Measurements from ENCODE around the gene MLXIP.
"Not testable (repeated sequence)": the region's sequence is repeated elsewhere in the genome, so short reads cannot be mapped to it uniquely, and the experiment has no call there.

MLXIP gene

DNA sequence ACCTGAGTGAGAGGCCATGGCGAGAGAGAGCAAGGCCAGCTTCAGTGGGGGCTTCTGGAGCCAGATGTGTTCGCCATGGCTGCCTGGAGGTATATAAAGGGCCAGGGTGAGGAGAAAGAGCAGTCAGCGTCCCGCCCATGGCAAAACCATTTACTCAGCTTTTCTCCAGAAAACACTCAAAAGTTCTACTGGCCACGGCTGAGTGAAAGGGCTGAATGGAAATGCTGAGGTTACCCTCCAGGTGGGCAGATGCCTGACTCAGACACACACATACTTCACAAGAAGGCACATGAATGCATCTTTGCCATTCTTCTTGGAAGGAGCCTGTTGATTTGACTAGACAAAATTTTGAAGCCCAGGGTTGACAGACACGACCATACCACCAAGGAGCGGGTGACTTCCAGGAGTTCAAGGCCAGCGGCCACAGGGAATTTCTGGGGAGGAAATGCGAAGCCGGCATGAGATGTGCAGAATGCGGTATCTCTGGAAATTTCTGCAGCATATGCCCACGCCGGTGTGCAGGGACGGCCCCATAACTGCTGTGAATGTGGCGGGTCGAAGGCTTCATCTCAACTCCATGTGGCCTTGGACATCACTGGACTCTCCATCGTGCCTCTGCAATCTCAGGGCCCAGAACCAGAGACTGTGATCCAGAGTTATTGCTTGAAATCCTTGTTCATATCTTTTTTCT is 95.7 kb downstream of the MLXIP start, which contains the start of gene IL31:
IL31 (minus strand) TSS at position 67 of the 691 bp plus-strand sequence; CDS start at position 18, 49 bp downstream.
- TF ChIP-seq CTCF (IDR thresholded peaks at IDR 0.05; ENCODE audit: control insufficient read depth, extremely low read depth, insufficient read depth), result no peak

GRCh38 chr12:122176473-122176872 is 97.9 kb downstream of the MLXIP start:
- not testable (repeated sequence) for DNase-seq (ENCODE audit: low read depth)

More for the DNA sequence above, 95.7 kb downstream of the MLXIP start, which contains the start of gene IL31:
- DNase-seq (ENCODE audit: low read depth), result no peak
- H3K4me3 ChIP-seq (ENCODE audit: low read depth, low read length), result no peak within 1 kb of the TSS

DNA sequence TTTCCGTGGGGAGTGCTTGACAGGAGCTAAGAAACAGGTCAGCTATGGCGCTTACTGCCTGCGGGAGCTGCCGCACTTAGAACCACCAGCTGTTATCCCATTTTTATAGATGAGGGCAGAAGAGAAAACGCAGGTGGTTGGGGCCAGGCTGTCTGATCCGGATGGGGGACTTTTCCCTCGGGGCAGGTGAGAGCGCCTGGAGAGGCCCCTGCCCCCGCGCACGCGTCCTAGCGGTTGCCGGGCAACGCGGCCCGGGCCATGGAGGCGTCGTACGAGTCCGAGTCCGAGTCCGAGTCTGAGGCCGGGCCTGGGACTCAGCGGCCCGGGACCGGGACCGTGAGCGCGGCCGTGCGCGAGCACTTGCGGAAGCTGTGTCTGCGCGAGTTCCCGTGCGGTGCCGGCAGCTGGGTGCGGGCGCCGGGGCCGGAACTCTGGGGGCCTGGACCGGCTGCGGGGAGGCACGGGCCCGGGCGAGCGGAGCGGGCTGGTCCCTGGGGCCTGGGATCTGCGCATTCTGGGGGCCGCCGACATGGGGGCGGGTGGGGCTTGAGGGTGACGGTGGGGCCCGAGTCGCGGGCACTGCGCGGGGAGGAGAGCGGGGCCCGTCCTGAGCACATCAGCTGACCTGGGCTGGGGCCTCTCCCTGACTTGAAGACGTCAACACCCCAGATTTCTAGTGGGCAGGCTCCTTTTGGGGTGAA is 104.5 kb downstream of the MLXIP start, which contains the start of gene LRRC43:
LRRC43 (plus strand) TSS at position 237 of the 701 bp plus-strand sequence; CDS start at position 259, 22 bp downstream.
- H3K4me3 ChIP-seq (ENCODE audit: low read depth, low read length), result no peak within 1 kb of the TSS
- no peak for DNase-seq (ENCODE audit: low read depth)
- no peak for TF ChIP-seq CTCF (IDR thresholded peaks at IDR 0.05; ENCODE audit: control insufficient read depth, extremely low read depth, insufficient read depth)

More at GRCh38 chr12:122176473-122176872, 97.9 kb downstream of the MLXIP start:
- H3K4me3 ChIP-seq (ENCODE audit: low read depth, low read length), result not testable (repeated sequence)

GRCh38 chr12:122183588-122183940 is 105.0 kb downstream of the MLXIP start:
- H3K4me3 ChIP-seq (ENCODE audit: low read depth, low read length), result no peak overlapping the region
- no peak for TF ChIP-seq CTCF (IDR thresholded peaks at IDR 0.05; ENCODE audit: control insufficient read depth, extremely low read depth, insufficient read depth)
- no peak for DNase-seq (ENCODE audit: low read depth)

DNA sequence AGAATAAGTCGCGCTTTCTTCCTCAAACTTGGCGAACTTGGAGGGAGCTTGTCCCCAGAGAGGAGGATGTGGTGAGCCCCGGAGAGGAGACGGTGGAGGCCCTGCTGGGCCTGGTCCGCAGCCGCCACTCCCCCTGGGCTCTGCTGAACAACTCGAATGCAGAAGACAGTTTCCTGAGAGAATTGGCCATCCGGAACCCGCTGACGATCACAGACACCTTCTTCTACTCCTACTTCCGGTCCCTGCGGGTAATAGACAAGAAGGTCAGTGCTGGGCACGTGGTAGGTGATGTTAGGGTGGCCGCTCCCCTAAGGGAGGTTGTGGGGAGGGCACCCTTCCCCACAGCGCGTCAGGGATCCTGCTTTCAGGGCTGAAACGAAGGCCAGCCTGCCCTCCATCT is 106.0 kb downstream of the MLXIP start:
- no peak for TF ChIP-seq CTCF (IDR thresholded peaks at IDR 0.05; ENCODE audit: control insufficient read depth, extremely low read depth, insufficient read depth)
- H3K4me3 ChIP-seq (ENCODE audit: low read depth, low read length), result no peak overlapping the region
- DNase-seq (ENCODE audit: low read depth), result no peak

DNA sequence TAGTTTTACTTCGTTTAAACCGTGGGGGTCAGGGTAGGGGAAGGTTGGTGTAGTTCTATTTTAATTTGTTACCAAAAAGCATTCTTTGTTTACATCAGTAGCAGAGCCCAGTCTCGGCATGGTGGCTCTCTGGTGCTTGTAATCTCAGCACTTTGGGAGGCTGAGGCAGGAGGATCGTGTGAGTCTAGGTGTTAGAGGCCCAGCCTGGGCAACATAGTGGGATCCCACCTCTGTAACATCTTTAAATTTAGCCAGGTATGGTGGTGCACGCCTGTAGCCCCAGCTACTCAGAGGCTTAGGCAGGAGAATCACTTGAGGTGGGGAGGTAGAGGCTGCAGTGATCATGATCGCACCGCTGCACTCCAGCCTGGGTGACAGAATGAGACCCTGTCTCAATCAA is 106.5 kb downstream of the MLXIP start:
- H3K4me3 ChIP-seq (ENCODE audit: low read depth, low read length), result no peak overlapping the region
- no peak for DNase-seq (ENCODE audit: low read depth)
- TF ChIP-seq CTCF (IDR thresholded peaks at IDR 0.05; ENCODE audit: control insufficient read depth, extremely low read depth, insufficient read depth), result no peak

DNA sequence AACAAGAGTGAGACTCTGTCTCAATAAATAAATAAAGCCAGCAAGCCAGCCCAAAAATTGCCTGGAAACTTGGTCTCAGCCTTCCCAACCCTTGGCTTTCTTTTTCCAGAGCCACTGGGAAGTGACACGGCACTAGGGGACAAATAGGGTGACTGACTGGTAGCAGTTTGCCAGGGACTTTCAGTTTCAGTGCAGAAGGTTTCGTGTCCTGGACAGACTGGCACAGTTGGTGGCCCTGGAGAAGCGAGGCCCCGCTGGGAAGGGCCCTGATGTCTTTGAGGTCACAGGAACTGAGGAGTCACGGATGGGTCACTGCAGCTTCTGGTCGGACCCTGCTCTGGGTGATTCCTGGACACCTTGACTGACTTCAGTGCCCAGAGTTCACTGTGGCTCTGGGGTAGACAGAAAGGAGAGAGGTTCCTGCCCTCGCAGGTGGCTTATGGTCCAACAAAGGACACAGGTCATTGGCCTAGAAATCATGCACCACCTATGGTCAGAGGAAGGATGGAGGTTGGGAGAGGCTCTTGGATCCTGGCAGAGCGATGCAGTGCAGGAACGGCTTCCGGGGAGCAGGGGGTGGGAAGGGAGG is 107.0 kb downstream of the MLXIP start:
- no peak for TF ChIP-seq CTCF (IDR thresholded peaks at IDR 0.05; ENCODE audit: control insufficient read depth, extremely low read depth, insufficient read depth)
- no peak for DNase-seq (ENCODE audit: low read depth)
- H3K4me3 ChIP-seq (ENCODE audit: low read depth, low read length), result no peak overlapping the region

Measured in LNCaP clone FGC (cell line).